GM23338 (cell line): ENCODE data around the gene MAPK1. TPM values are rescaled to one million over a fixed set of nuclear protein-coding genes. Genes with fewer than 3 reads are reported as not detected.
"Not testable (repeated sequence)": the region's sequence is repeated elsewhere in the genome, so short reads cannot be mapped to it uniquely, and the experiment has no call there.

Source experiments
- ATAC-seq: fragments of 200-7000 bp; cut with Tn5 transposase; 3 replicates; pipeline ENCODE4 v1.9.1; 2020
- DNase-seq: peaks from one replicate; pipeline ENCODE4 v3.0.0-alpha.2; 2015; ENCODE audit warnings: low spot score
- H2AFZ ChIP-seq: fragments of 200-600 bp; sonication (generic); 2 replicates; pipeline ENCODE4 v1.8.0; 2016; ENCODE audit warnings: antibody characterized with exemption, mild to moderate bottlenecking, moderate library complexity
- H3F3A ChIP-seq: fragments of 200-600 bp; sonication (generic); replicated peaks from 2 replicates; pipeline ENCODE4 v1.8.0; 2017; ENCODE audit warnings: antibody characterized with exemption, mixed run types, low read depth
- H3K27ac ChIP-seq: fragments of 200-600 bp; sonication (generic); 2 replicates; pipeline ENCODE4 v1.6.1; 2016; ENCODE audit warnings: low read depth
- H3K27me3 ChIP-seq: fragments of 200-600 bp; sonication (generic); 2 replicates; pipeline ENCODE4 v1.8.0; 2016; ENCODE audit warnings: mild to moderate bottlenecking, mixed run types, moderate library complexity; ENCODE audit not compliant: insufficient read depth
- H3K36me3 ChIP-seq: fragments of 200-600 bp; sonication (generic); 2 replicates; pipeline ENCODE4 v1.8.0; 2016; ENCODE audit warnings: mild to moderate bottlenecking; ENCODE audit not compliant: insufficient read depth
- H3K4me1 ChIP-seq: fragments of 200-600 bp; sonication (generic); 2 replicates; pipeline ENCODE4 v1.8.0; 2016; ENCODE audit warnings: mild to moderate bottlenecking, moderate library complexity; ENCODE audit not compliant: insufficient read depth
- H3K4me2 ChIP-seq: fragments of 200-600 bp; sonication (generic); 2 replicates; pipeline ENCODE4 v1.7.1; 2017; ENCODE audit warnings: mixed run types
- H3K4me3 ChIP-seq: fragments of 200-600 bp; sonication (generic); 2 replicates; pipeline ENCODE4 v1.6.1; 2016; ENCODE audit warnings: mixed run types
- H3K79me2 ChIP-seq: fragments of 200-600 bp; sonication (generic); replicated peaks from 2 replicates; pipeline ENCODE4 v1.8.0; 2017; ENCODE audit warnings: mild to moderate bottlenecking; ENCODE audit not compliant: insufficient read depth
- H3K9me2 ChIP-seq: fragments of 200-600 bp; sonication (generic); 2 replicates; pipeline ENCODE4 v1.8.0; 2017; ENCODE audit not compliant: insufficient read depth
- H4K20me1 ChIP-seq: fragments of 200-600 bp; sonication (generic); replicated peaks from 2 replicates; pipeline ENCODE4 v1.8.0; 2017; ENCODE audit warnings: mild to moderate bottlenecking; ENCODE audit not compliant: insufficient read depth
- H3K27ac Mint-ChIP-seq: 2 replicates; pipeline ENCODE4 v1.8.0; 2020; ENCODE audit warnings: inconsistent platforms, mild to moderate bottlenecking, moderate library complexity, mixed read lengths
- H3K27me3 Mint-ChIP-seq: 3 replicates; pipeline ENCODE4 v1.8.0; 2022; ENCODE audit warnings: low read depth, mild to moderate bottlenecking, moderate library complexity, mixed read lengths, inconsistent platforms; ENCODE audit not compliant: insufficient read depth, poor library complexity
- H3K36me3 Mint-ChIP-seq: 3 replicates; pipeline ENCODE4 v1.8.0; 2021; ENCODE audit warnings: low read depth, mild to moderate bottlenecking, inconsistent platforms, moderate library complexity, mixed read lengths
- H3K4me1 Mint-ChIP-seq: 3 replicates; pipeline ENCODE4 v1.8.0; 2020; ENCODE audit warnings: mild to moderate bottlenecking, inconsistent platforms, mixed read lengths
- H3K4me3 Mint-ChIP-seq: 3 replicates; pipeline ENCODE4 v1.8.0; 2021; ENCODE audit warnings: moderate library complexity, mild to moderate bottlenecking, inconsistent platforms, mixed read lengths
- H3K9me3 Mint-ChIP-seq: 3 replicates; pipeline ENCODE4 v1.8.0; 2020; ENCODE audit warnings: moderate library complexity, mild to moderate bottlenecking, inconsistent platforms, mixed read lengths
- CREB1 ChIP-seq: fragments of 250-450 bp; sonication (Bioruptor Pico); IDR thresholded peaks from 2 replicates; pipeline ENCODE4 v1.5.0; 2020; ENCODE audit warnings: low read depth, mild to moderate bottlenecking, moderate library complexity
- CTCF ChIP-seq, 2 experiments: fragments of 200-600 bp in 1 of 2; sonication (generic) in 1 of 2; conservative IDR thresholded peaks; 2 replicates each; pipeline versions ENCODE4 v1.5.1 to v1.6.1; 2016 to 2017; ENCODE audit warnings: antibody characterized with exemption in 2 of 2, low read depth in 2 of 2, mild to moderate bottlenecking in 2 of 2, moderate library complexity in 1 of 2
- EZH2 ChIP-seq: fragments of 200-600 bp; sonication (generic); IDR thresholded peaks from one replicate; pipeline ENCODE4 v1.8.0; 2017; ENCODE audit warnings: antibody characterized with exemption, mild to moderate bottlenecking, low read depth; ENCODE audit not compliant: unreplicated experiment
- EZH2phosphoT487 ChIP-seq: fragments of 200-600 bp; sonication (generic); IDR thresholded peaks from one replicate; pipeline ENCODE4 v1.8.1; 2018; ENCODE audit warnings: antibody characterized with exemption; ENCODE audit not compliant: unreplicated experiment
- JUNB ChIP-seq: IDR thresholded peaks from one replicate; pipeline ENCODE4 v1.6.1; 2016; ENCODE audit warnings: antibody characterized with exemption; ENCODE audit not compliant: unreplicated experiment
- NANOG ChIP-seq: IDR thresholded peaks from 2 replicates; pipeline ENCODE4 v1.6.1; 2016; ENCODE audit warnings: antibody characterized with exemption, borderline replicate concordance
- POLR2AphosphoS5 ChIP-seq: IDR thresholded peaks from 2 replicates; pipeline ENCODE4 v1.6.1; 2016; ENCODE audit warnings: antibody characterized with exemption, low read depth
- REST ChIP-seq: IDR thresholded peaks from one replicate; pipeline ENCODE4 v1.6.1; 2018; ENCODE audit warnings: antibody characterized with exemption; ENCODE audit not compliant: unreplicated experiment
- STAT1 ChIP-seq: IDR thresholded peaks from one replicate; pipeline ENCODE4 v1.6.1; 2016; ENCODE audit warnings: antibody characterized with exemption; ENCODE audit not compliant: unreplicated experiment
- ZNF114 ChIP-seq: fragments of 250-450 bp; sonication (Bioruptor Pico); IDR thresholded peaks from 2 replicates; pipeline ENCODE4 v1.5.0; 2020; ENCODE audit warnings: mild to moderate bottlenecking, moderate library complexity
- ZNF331 ChIP-seq: fragments of 250-450 bp; sonication (Bioruptor Pico); IDR thresholded peaks from 2 replicates; pipeline ENCODE4 v1.5.0; 2020; ENCODE audit warnings: low read depth, mild to moderate bottlenecking, moderate library complexity
- ZNF462 ChIP-seq: fragments of 250-450 bp; sonication (Bioruptor Pico); IDR thresholded peaks from 2 replicates; pipeline ENCODE4 v1.5.0; 2020; ENCODE audit warnings: mild to moderate bottlenecking, moderate library complexity
- polyA plus RNA-seq: library from polyadenylated mRNA; unstranded; fragments of >200 nt; fragmentation: Nextera tagmentation; extraction: Ambion mirVana; gene quantifications from 2 replicates; pipeline ENCODE4 v1.2.1, GENCODE V29; 2016
- total RNA-seq: library from RNA; depleted of rRNA; stranded (reverse); fragments of >200 nt; shearing (Covaris generic); gene quantifications from 2 replicates; pipeline ENCODE4 v1.2.3, GENCODE V29; 2014

MAPK1 gene
- total and polyA plus RNA-seq, 2 experiments from 2014 or later, result 17.4 to 77.5 TPM

- H3K4me1 Mint-ChIP-seq, result peaks cover 21% of the 10 kb centered on the region
- H3K4me1 ChIP-seq, result peaks cover 12% of the 10 kb centered on the region
- not testable (repeated sequence) for H3K4me3 Mint-ChIP-seq, ATAC-seq, H3K4me2 ChIP-seq, H3K27ac ChIP-seq, H3K27me3 Mint-ChIP-seq, H3K9me3 Mint-ChIP-seq, H3K27ac Mint-ChIP-seq, H3F3A ChIP-seq, H2AFZ ChIP-seq, H3K4me3 ChIP-seq, DNase-seq, H3K27me3 ChIP-seq, H3K36me3 ChIP-seq, H3K36me3 Mint-ChIP-seq, H3K9me2 ChIP-seq
- H4K20me1 ChIP-seq, result peaks cover 77% of the 10 kb centered on the region
- H3K79me2 ChIP-seq, result peaks cover 100% of the 10 kb centered on the region
These were observed 42.5 kb downstream of the MAPK1 start for GRCh38 chr22:21824962-21825361.

- Histone ChIP-seq H3K4me2 (peak overlapping the region; percentile 27; the same call in 1 of the 2 replicates), H4K20me1 (peaks cover 78% of the 10 kb centered on the region)
- no peak for ATAC-seq
- TF ChIP-seq ZNF331, result no peak
- TF ChIP-seq NANOG, result no peak
- no peak for TF ChIP-seq CREB1 (CRISPR knock-in tag)
- no peak for TF ChIP-seq EZH2
- no peak for TF ChIP-seq REST
- TF ChIP-seq STAT1, result no peak
- no peak for TF ChIP-seq CTCF (conservative IDR thresholded peaks at IDR 0.05; ENCODE audit: low read depth in 2 of 2)
- no peak for TF ChIP-seq JUNB
- TF ChIP-seq ZNF114, result no peak
- TF ChIP-seq EZH2phosphoT487, result no peak
- no peak for TF ChIP-seq POLR2AphosphoS5
- no peak for TF ChIP-seq ZNF462 (CRISPR knock-in tag)
These were observed 43.0 kb downstream of the MAPK1 start for GRCh38 chr22:21824445-21824912.

More at GRCh38 chr22:21824445-21824912, 43.0 kb downstream of the MAPK1 start:
- no peaks in the 10 kb centered on the region for H3K36me3 ChIP-seq
- H3K4me1 Mint-ChIP-seq, result peaks cover 22% of the 10 kb centered on the region
- H3K79me2 ChIP-seq, result peaks cover 100% of the 10 kb centered on the region
- no peak for DNase-seq
- H3K27ac ChIP-seq, result no peak overlapping the region
- no peaks in the 10 kb centered on the region for H3K9me3 Mint-ChIP-seq
- H3K4me1 ChIP-seq, result peaks cover 16% of the 10 kb centered on the region
- H3K4me3 Mint-ChIP-seq, result no peak overlapping the region
- no peaks in the 10 kb centered on the region for H3K27me3 ChIP-seq
- no peak overlapping the region for H3K4me3 ChIP-seq
- H3K36me3 Mint-ChIP-seq, result no peaks in the 10 kb centered on the region
- no peaks in the 10 kb centered on the region for H3F3A ChIP-seq
- no peaks in the 10 kb centered on the region for H3K9me2 ChIP-seq
- no peak overlapping the region for H3K27ac Mint-ChIP-seq
- H3K27me3 Mint-ChIP-seq, result peaks cover 2% of the 10 kb centered on the region
- H2AFZ ChIP-seq, result no peak overlapping the region
